Suprapubic skin (tissue), 4 donors: Measurements from ENCODE around the gene CTNNA2.

Experiments used
- EP300 ChIP-seq: sonication (generic); formaldehyde crosslinking; IDR thresholded peaks from one replicate; pipeline ENCODE4 v1.6.1; 2017; ENCODE audit warnings: antibody characterized with exemption
- POLR2A ChIP-seq, 2 donors: fragments of 450-650 bp; IDR thresholded peaks; one replicate each; pipeline ENCODE4 v1.6.1; 2017; ENCODE audit warnings: antibody characterized with exemption in 2 of 2, mild to moderate bottlenecking in 2 of 2, moderate library complexity in 2 of 2
- POLR2AphosphoS5 ChIP-seq, 3 donors: sonication (generic); formaldehyde crosslinking; IDR thresholded peaks; one replicate each; pipeline ENCODE4 v1.6.1; 2017; ENCODE audit warnings: antibody characterized with exemption in 3 of 3
- TF ChIP-seq, protein P1 (sequence below), 2 donors: fragments of 200-600 bp in 1 of 2; fragments of 450-650 bp in 1 of 2; sonication (generic) in 1 of 2; IDR thresholded peaks; one replicate each; pipeline ENCODE4 v1.5.1; 2016 to 2019; ENCODE audit warnings: antibody characterized with exemption in 2 of 2, mild to moderate bottlenecking in 1 of 2, moderate library complexity in 1 of 2

GRCh38 chr2:80145499-80145898 lies 632.6 kb downstream of the CTNNA2 start:
- TF ChIP-seq, protein P1, sequence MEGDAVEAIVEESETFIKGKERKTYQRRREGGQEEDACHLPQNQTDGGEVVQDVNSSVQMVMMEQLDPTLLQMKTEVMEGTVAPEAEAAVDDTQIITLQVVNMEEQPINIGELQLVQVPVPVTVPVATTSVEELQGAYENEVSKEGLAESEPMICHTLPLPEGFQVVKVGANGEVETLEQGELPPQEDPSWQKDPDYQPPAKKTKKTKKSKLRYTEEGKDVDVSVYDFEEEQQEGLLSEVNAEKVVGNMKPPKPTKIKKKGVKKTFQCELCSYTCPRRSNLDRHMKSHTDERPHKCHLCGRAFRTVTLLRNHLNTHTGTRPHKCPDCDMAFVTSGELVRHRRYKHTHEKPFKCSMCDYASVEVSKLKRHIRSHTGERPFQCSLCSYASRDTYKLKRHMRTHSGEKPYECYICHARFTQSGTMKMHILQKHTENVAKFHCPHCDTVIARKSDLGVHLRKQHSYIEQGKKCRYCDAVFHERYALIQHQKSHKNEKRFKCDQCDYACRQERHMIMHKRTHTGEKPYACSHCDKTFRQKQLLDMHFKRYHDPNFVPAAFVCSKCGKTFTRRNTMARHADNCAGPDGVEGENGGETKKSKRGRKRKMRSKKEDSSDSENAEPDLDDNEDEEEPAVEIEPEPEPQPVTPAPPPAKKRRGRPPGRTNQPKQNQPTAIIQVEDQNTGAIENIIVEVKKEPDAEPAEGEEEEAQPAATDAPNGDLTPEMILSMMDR (IDR thresholded peaks at IDR 0.05), result no peak
- TF ChIP-seq POLR2AphosphoS5 (IDR thresholded peaks at IDR 0.05) (no peak), POLR2A (IDR thresholded peaks at IDR 0.05) (no peak), EP300 (no peak)
